Colon (tissue), 2 donors: Measurements from ENCODE around the gene CDH4.

Source experiments
- FAIRE-seq: peaks from 2 replicates; lab custom pipeline; 2012; peaks lifted over from hg19 to GRCh38; lab: Jason Lieb, UNC
- donor health status: control.
- donor health status: control.

Gene CDH4

GRCh38 chr20:61633004-61633403 lies 380.9 kb downstream of the CDH4 start:
- FAIRE-seq: no peak

- FAIRE-seq: no peak
These were observed 382.5 kb downstream of the CDH4 start for GRCh38 chr20:61634376-61635145.

- FAIRE-seq: no peak
These were observed 383.8 kb downstream of the CDH4 start for GRCh38 chr20:61635721-61636455.

DNA sequence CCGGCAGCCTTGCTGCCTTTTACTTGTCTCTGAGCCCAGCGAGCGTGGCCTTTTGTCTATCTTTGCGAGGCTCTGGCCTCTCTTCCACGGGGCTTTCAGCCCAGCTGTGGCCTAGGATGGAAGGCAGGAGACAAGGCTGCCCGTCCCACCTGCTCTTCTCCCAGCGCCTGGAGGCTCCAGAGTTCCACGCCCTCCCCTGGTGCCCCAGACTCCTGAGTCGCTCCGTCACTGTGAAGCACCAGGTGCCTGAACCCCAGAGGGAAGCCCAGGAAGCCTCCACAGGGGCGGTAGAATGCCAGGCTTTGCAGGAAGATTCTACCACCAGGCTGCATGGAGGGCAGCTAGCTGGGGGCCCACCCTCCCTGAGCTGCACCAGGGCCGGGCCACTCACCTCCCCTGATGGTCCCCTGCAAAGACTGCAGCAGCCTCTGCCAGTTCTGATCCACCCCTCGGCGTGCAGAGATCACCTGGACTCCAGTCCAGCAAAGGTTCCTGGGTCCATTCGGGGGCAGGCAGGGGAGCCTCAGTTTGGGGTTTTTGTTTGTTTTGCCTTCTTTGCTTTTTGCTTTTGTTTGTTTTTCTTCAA lies 384.6 kb downstream of the CDH4 start:
- no peak for FAIRE-seq

DNA sequence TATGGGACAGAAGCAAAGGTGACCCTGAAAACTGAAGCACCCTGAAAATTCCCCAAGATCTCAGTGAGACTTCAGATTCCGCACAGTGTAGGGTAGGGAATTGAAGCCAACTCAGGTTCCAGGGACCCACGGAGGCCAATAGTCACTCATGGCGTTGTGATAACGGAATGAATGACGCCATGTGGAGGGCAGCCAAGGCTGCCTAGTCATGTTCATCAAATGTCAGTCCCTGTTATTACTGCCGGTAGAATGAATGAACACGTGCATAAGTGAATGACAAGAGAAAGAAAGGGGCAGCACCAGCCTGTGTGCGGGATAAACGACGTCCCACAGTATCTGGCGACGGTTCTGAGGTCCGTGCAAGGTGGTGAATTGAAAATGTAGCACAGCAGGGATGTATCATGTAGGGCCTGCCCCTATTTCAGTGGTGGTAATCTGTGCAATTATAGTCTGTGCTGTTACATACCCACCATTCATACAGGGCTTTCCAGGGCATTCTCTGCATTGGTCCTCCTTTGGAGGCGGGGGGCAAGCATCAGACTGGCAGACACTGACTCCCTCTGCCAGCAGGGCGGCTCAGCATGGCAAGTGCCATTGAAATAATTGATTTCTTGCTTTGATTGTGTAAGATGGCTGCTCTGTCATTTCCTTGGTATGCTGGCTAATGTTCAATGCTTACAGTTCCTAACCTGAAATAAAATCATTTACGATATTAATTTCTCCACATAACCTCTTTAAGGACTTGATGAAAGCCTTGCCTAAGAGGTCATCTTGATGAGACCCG lies 386.9 kb downstream of the CDH4 start:
- no peak for FAIRE-seq

GRCh38 chr20:61640131-61640870 lies 388.2 kb downstream of the CDH4 start:
- no peak for FAIRE-seq

DNA sequence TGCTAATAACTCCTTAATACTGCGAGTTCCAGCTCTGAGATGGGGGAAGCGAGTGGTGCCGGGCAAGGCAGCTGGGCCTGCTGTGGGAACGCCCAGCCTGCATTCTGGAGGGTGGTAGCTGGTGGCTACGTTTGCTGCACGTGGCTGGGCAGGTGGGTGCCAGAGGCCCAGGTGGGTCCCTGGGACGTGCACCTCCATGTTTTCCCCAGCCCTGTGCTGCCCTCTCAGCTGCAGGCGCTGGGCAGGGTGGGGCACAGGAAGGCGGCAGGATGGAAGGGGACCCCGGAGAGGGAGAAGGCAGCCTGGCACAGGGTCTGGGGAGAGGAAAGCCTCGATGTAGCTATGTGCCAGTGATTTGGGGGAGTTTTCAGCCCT lies 388.8 kb downstream of the CDH4 start:
- FAIRE-seq: no peak

- FAIRE-seq: no peak
These were observed 391.8 kb downstream of the CDH4 start for GRCh38 chr20:61643656-61644377.

DNA sequence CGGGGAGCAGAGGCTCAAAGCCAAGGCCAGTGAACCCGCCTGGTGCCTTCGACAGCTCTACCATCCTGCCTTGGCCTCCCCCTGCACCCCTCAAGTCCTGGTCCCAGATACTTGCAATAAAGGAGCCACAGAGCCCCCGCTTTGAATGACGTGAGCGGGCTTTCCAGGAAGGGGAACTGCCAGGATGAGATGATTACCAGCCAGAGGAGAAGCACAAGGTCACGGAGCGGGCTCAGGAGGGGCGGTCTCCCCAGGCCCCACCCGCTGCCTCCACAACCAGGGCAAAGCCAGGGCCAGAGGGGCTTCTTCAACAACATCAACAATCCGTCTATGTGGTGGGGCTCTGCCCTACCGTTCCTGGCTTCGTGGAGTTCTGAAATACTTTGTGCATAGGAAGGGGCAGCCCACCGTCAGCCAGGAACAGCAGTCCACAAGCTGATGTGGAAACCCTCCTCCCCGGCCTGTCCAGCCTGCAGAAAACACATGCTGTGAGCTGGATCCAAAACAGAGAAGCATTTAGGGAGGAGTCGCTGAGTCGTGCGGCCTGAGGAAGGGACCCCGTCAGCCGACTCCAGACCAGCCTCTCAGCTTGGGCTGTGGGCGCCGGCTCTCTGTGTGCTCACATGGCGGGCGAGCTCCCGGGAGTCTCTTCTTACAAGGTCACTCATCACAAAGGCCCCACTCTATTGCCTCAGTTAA lies 392.5 kb downstream of the CDH4 start:
- FAIRE-seq: no peak

DNA sequence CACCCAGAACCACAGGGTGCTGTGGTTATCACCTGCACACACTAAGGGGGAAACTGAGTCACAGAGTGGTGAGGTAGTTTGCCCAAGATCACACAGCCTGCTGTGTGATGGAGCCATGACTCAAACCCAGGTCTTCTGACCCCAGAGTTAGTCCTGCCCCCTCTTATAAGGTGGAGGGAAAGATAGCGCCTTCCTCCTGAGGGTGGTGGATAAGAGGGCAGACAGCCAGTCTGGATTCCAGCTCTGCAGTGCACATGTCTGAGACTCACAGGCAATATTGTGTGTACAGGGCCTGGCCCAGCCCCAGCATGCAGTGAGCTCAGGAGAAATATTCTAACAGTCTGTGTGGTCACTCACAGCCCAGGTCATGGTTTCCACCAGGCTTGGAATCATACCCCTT lies 393.7 kb downstream of the CDH4 start:
- no peak for FAIRE-seq

DNA sequence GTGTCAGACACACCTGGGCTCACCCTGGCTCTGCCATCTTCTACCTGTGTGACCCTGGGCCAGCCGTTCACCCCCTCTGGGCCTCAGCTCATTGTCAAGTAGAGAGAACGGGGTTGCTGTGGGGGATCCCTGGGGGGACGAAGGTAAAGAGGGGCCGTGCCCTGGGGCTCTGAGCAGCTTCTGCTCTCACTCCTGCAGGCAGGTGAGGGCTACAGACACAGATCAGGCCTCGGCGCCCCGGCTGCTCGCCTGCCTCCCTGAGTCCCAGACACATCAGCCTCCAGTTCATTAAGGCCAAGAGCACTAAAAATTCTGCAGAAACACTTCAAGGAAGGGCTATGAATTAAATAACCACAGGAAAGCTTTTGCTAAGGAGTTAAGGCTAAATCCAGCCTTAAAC lies 394.4 kb downstream of the CDH4 start:
- FAIRE-seq: no peak

DNA sequence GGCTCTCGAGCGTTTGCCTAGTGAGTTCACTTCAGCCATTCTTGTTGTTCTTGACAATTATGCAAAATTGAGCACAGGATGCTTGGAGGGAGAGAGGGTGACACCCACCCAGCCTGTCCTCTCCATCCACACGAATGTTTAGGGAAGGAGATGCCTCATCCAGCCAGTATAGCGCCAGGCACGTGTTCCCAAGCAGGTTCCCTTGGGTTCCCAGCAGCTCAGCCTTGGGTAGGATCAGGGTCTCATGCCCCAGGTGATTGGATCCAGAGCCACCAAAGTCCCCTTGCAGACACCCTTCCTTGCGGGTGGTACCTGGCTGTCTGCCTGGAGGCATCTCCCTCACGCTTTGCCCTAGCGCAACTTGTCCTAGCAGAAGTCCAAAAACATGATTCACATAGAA lies 394.9 kb downstream of the CDH4 start:
- FAIRE-seq: no peak

DNA sequence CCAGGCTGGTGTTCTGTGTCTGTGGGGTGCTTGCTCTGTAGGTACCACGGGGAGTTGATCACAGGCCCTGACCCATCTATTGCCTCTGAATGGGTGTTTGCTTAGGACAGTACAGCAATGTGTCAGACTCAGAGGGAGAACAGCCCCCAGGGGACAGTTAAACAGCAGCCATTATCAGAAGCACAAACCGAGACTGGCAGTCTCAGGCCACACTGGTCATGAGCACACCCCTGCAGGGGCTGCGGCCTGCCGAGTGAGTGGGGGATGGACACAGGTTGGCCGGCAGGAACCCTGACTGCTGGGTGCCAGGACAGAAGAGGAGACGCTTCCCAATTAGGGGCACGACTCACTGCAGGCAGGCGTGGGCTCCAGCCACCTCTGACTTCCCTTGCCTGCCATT lies 395.6 kb downstream of the CDH4 start:
- no peak for FAIRE-seq

DNA sequence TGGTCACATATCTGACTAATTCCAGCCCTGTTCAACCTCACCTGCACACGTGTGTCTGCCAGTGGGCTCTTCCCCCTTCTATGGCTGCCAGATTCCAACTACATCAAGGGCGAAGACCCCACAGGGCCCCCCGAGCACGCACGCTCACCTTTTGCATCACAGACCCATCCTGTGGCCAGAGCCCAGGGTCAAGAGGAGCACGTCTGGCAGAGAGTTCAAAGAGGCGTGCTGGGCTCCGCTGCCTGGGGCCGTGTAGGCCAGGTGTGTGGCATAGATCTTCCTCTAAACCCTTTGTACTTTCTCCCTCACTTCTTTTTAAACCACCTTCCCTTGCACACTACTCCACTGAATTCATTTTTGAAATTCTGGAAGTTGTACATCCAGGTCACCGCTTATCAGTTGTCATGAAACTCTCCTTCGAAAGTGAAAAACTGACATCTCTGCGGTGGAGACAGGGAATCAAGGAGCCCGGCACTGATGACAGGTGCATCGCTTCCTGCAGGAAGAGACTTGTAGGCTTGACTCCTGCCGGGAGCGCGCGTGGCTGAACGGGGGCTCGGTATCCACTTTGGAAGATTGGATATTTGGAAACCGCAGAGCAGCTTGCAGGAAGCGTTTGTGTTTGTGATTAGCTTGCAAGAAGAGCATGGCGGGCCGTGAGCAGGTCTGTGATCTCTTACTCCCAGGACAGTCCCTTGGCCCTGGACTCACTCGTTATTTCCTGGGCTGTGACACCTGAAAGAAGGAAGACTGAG lies 397.2 kb downstream of the CDH4 start:
- no peak for FAIRE-seq

- FAIRE-seq: no peak
These were observed 397.8 kb downstream of the CDH4 start for GRCh38 chr20:61649860-61650162.

DNA sequence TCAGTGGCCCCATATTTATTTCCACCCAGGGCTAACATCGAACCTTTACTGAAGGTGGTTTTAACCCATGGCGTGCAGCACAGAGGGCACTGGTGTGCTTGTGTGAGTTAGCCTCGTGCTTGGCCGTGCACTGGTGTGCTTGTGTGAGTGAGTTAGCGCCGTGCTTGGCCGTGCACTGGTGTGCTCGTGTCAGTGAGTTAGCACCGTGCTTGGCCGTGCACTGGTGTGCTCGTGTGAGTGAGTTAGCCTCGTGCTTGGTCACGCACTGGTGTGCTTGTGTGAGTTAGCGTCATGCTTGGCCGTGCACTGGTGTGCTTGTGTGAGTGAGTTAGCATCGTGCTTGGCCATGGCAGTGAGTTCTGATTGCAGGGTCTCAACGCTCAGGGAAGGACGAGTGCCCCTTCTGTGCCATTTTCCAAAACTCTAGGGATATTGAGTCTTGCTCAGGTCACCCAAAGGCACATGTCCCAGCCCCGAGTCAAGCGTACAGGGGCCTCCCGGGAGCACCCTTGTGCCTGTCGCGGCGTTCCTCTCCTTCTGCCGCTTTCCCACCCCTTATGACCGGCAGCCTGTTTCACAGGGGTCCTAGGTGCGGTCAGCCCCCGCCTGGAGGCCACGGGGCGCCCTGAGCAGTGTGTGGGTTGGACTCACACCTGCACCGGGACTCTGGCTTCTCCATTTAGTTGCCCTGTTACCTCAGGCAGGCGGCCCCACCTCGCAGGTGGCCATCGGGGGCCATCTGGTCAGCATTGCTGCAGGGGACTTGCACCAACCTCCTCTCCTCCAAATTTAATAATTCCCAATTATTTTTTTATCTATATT lies 399.1 kb downstream of the CDH4 start:
- no peak for FAIRE-seq

DNA sequence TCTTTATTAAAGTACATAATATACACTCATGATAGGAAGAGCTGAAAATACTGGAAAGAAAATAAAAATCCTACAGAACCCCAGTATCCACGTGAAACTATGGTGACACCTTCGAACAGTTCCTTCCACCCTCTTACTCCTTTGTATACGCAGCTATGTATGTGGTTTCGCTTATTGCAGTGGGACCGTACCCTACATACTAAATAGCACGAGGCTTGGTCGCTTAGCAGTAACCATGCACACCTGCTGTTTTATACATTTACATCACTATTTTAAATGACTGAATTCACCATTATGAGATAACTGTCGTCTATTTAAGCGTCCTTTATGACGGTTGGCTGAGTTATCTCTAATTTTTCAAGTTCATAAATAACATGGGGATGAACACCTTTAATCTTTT lies 400.1 kb downstream of the CDH4 start:
- FAIRE-seq: no peak

- FAIRE-seq: no peak
These were observed 402.7 kb downstream of the CDH4 start for GRCh38 chr20:61654726-61655125.

GRCh38 chr20:61655591-61655990 lies 403.5 kb downstream of the CDH4 start:
- FAIRE-seq: no peak
